Measurements from ENCODE around the gene TWIST2.

DNA sequence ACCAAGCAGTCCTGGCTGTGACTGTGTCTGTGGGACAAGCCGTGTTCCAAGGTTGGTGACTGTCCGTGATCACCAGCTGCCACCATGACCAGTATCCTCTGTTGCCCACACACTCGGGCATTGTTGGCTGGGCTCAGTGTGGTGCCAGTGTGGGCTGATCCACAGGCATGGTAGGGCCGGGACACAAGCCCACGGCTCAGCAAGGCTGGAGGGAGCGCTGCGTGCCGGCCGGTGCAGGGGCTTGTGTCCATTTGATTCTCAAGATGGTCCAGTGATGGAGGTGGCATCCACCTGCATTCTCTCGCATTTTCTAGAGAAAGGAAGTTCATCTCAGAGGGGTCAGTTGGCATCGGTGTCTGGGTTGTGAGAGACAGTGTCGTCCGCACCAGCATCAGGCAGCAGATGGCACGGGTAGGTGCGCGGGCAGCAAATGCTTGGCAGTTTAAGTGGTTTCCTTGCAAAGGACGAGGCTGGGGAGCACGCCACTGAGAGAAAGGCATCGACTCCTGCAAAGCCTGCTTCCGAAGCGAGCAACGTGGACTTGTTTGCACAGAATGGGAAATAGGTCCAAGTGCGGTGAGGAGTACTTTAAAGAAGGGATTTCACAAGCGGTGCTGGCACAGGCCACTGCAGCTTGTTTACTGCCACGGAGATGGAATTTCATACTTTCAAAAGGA is 20.9 kb downstream of the TWIST2 start:
- TF ChIP-seq, protein P1, sequence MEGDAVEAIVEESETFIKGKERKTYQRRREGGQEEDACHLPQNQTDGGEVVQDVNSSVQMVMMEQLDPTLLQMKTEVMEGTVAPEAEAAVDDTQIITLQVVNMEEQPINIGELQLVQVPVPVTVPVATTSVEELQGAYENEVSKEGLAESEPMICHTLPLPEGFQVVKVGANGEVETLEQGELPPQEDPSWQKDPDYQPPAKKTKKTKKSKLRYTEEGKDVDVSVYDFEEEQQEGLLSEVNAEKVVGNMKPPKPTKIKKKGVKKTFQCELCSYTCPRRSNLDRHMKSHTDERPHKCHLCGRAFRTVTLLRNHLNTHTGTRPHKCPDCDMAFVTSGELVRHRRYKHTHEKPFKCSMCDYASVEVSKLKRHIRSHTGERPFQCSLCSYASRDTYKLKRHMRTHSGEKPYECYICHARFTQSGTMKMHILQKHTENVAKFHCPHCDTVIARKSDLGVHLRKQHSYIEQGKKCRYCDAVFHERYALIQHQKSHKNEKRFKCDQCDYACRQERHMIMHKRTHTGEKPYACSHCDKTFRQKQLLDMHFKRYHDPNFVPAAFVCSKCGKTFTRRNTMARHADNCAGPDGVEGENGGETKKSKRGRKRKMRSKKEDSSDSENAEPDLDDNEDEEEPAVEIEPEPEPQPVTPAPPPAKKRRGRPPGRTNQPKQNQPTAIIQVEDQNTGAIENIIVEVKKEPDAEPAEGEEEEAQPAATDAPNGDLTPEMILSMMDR (IDR thresholded peaks at IDR 0.05) = no peak
- TF ChIP-seq POLR2A (IDR thresholded peaks at IDR 0.05) = no peak
- peak; percentile 55 to 70 (median 60) for TF ChIP-seq POLR2AphosphoS5 (IDR thresholded peaks at IDR 0.05)

Measured in stomach (tissue), 4 donors.